Measurements from ENCODE around the gene NFIC. TPM values are rescaled to one million over a fixed set of nuclear protein-coding genes. Genes with fewer than 3 reads are reported as not detected.
A peak's percentile ranks its signal among the peaks of the same experiment; 100 is the strongest.
"Not testable (repeated sequence)": the region's sequence is repeated elsewhere in the genome, so short reads cannot be mapped to it uniquely, and the experiment has no call there.

The NFIC gene
- total and polyA plus RNA-seq, 4 experiments from 2014 or later = 1.9 to 30.9 (median 24.6) TPM

DNA sequence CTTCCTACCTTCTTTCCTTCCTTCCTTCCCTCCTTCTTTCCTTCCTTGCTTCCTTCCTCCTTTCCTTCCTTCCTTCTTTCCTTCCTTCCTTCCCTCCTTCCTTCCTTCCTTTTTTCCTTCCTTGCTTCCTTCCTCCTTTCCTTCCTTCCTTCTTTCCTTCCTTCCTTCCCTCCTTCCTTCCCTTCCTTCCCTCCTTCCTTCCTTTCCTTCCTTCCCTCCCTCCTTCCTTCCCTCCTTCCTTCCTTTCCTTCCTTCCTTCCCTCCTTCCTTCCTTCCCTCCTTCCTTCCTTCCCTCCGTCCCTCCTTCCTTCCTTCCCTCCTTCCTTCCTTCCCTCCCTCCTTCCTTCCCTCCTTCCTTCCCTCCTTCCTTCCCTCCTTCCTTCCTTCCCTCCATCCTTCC is 34.2 kb upstream of the NFIC start:
- peak overlapping the region in 3 of 7 donors; percentile 17 to 59 (median 18) for H3K27ac Mint-ChIP-seq
- H3K4me1 ChIP-seq (ENCODE audit: insufficient read depth, low read length); CTCF ChIA-PET (ENCODE audit: partially characterized antibody); intact Hi-C loops (cut with micrococcal nuclease); H3K36me3 Mint-ChIP-seq; H3K9me3 Mint-ChIP-seq; H3K27me3 ChIP-seq (ENCODE audit: insufficient read depth, low read length); H3K4me1 Mint-ChIP-seq; H3K27ac ChIP-seq (ENCODE audit: low read depth, low read length); H3K4me3 ChIP-seq (ENCODE audit: low read length in 2 of 2); H3K4me3 Mint-ChIP-seq; DNase-seq; POLR2A ChIA-PET (ENCODE audit: partially characterized antibody); H3K27me3 Mint-ChIP-seq; H3K36me3 ChIP-seq (ENCODE audit: insufficient read depth, low read length); H3K9me3 ChIP-seq (ENCODE audit: control insufficient read depth in 1 of 2, low read length in 2 of 2): not testable (repeated sequence)

DNA sequence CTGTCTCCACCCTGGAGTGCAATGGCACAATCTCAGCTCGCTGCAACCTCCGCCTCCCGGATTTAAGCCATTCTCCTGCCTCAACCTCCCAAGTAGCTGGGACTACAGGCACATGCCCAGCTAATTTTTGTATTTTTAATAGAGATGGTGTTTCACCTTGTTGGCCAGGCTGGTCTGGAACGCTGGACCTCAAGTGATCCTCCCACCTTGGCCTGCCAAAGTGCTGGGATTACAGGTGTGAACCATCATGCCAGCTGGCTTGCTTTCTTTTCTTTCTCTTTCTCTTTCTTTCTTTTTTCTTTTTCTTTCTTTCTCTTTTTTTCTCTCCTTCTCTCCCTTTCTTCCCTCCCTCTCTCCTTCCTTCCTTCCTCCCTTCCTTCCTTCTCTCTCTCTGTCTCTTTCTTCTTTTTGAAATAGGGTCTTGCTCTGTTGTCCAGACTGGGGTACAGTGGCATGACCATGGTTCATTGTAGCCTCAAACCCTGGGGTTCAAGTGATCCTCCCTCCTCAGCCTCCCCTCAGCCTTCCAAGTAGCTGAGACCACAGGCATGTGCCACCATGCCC is 33.3 kb upstream of the NFIC start:
- no peaks in the 10 kb centered on the region for H3K36me3 Mint-ChIP-seq
- H3K4me1 ChIP-seq (ENCODE audit: insufficient read depth, low read length) = no peaks in the 10 kb centered on the region
- H3K27me3 Mint-ChIP-seq = no peaks in the 10 kb centered on the region
- no peaks in the 10 kb centered on the region for H3K9me3 Mint-ChIP-seq
- ChIA-PET POLR2A (ENCODE audit: partially characterized antibody) (no interaction called here), CTCF (ENCODE audit: partially characterized antibody) (no interaction called here)
- intact Hi-C loops (cut with micrococcal nuclease) = no loop called here
- DNase-seq = no peak
- no peaks in the 10 kb centered on the region for H3K36me3 ChIP-seq (ENCODE audit: insufficient read depth, low read length)
- H3K4me3 ChIP-seq (ENCODE audit: low read length in 2 of 2) = no peak overlapping the region
- H3K4me1 Mint-ChIP-seq = peaks cover 0 to 5% (median 2%) of the 10 kb centered on the region in 4 donors
- peak overlapping the region in 6 of 7 donors; percentile 31 to 88 (median 61) for H3K27ac Mint-ChIP-seq
- no peaks in the 10 kb centered on the region for H3K27me3 ChIP-seq (ENCODE audit: insufficient read depth, low read length)
- no peak overlapping the region for H3K27ac ChIP-seq (ENCODE audit: low read depth, low read length)
- H3K4me3 Mint-ChIP-seq = no peak overlapping the region
- H3K9me3 ChIP-seq (ENCODE audit: control insufficient read depth in 1 of 2, low read length in 2 of 2) = no peaks in the 10 kb centered on the region

DNA sequence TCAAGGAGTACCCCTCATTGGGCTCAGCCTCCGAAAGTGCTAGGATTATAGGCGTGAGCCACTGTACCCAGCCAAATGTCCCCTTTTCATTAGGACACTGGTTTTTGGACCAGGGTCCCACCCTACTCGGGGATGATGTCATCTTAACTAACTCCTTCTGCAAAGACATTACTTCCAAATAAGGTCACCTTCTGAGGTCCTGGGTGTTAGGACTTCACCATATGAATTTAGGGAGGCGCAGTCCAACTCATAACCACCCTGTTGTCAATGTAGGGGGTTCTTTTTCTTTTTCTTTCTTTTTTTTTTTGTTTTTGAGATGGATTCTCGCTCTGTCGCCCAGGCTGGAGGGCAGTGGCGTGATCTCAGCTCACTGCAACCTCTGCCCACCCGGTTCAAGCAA is 32.7 kb upstream of the NFIC start:
- H3K27ac Mint-ChIP-seq = peak overlapping the region in 1 of 7 donors; percentile 75
- Histone ChIP-seq H3K27ac (ENCODE audit: low read depth, low read length) (no peak overlapping the region), H3K4me3 (ENCODE audit: low read length in 2 of 2) (no peak overlapping the region), H3K9me3 (ENCODE audit: control insufficient read depth in 1 of 2, low read length in 2 of 2) (no peaks in the 10 kb centered on the region), H3K4me1 (ENCODE audit: insufficient read depth, low read length) (peaks cover 5% of the 10 kb centered on the region), H3K27me3 (ENCODE audit: insufficient read depth, low read length) (no peaks in the 10 kb centered on the region), H3K36me3 (ENCODE audit: insufficient read depth, low read length) (no peaks in the 10 kb centered on the region)
- peaks cover 2 to 9% (median 7%) of the 10 kb centered on the region in 4 donors for H3K4me1 Mint-ChIP-seq
- no peaks in the 10 kb centered on the region for H3K27me3 Mint-ChIP-seq
- ChIA-PET CTCF (ENCODE audit: partially characterized antibody) (no interaction called here), POLR2A (ENCODE audit: partially characterized antibody) (no interaction called here)
- no peaks in the 10 kb centered on the region for H3K36me3 Mint-ChIP-seq
- intact Hi-C loops (cut with micrococcal nuclease) = no loop called here
- no peak overlapping the region for H3K4me3 Mint-ChIP-seq
- DNase-seq = no peak
- no peaks in the 10 kb centered on the region for H3K9me3 Mint-ChIP-seq

DNA sequence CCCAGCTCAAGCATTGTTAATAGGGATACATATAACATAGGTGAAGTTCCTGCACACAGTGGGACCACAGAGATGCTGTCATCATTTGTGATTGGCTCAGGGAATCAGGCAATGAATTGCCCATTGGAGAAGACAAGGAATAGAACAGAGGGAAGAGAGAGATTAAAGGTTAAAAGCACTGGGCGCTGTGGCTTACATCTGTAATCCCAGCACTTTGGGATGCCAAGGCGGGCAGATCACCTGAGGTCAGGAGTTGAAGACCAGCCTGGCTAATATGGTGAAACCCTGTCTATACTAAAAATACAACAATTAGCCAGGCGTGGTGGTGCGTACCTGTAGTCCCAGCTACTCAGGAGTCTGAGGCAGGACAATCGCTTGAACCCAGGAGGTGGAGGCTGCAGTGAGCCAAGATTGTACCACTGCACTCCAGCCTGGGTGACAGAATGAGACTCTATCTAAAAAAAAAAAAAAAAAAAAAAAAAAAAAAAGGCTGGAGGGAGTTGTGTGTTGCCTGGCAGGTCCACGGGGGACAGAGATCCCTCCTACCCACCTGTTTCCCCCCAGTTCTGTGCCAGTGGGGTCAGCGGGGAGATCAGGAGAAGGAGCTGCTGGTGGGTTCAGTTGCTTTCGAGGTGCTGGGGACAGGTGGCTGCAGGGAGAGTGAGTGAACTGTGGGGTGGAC is 31.5 kb upstream of the NFIC start:
- H3K36me3 ChIP-seq (ENCODE audit: insufficient read depth, low read length); CTCF ChIA-PET (ENCODE audit: partially characterized antibody); H3K9me3 Mint-ChIP-seq; H3K27me3 ChIP-seq (ENCODE audit: insufficient read depth, low read length); H3K9me3 ChIP-seq (ENCODE audit: control insufficient read depth in 1 of 2, low read length in 2 of 2); POLR2A ChIA-PET (ENCODE audit: partially characterized antibody); H3K27me3 Mint-ChIP-seq; H3K4me3 Mint-ChIP-seq; H3K4me3 ChIP-seq (ENCODE audit: low read length in 2 of 2); DNase-seq; H3K27ac ChIP-seq (ENCODE audit: low read depth, low read length); intact Hi-C loops (cut with micrococcal nuclease); H3K36me3 Mint-ChIP-seq: not testable (repeated sequence)
- peak overlapping the region in 1 of 7 donors; percentile 57 for H3K27ac Mint-ChIP-seq
- H3K4me1 Mint-ChIP-seq = peaks cover 4 to 14% (median 10%) of the 10 kb centered on the region in 4 donors
- peaks cover 10% of the 10 kb centered on the region for H3K4me1 ChIP-seq (ENCODE audit: insufficient read depth, low read length)

DNA sequence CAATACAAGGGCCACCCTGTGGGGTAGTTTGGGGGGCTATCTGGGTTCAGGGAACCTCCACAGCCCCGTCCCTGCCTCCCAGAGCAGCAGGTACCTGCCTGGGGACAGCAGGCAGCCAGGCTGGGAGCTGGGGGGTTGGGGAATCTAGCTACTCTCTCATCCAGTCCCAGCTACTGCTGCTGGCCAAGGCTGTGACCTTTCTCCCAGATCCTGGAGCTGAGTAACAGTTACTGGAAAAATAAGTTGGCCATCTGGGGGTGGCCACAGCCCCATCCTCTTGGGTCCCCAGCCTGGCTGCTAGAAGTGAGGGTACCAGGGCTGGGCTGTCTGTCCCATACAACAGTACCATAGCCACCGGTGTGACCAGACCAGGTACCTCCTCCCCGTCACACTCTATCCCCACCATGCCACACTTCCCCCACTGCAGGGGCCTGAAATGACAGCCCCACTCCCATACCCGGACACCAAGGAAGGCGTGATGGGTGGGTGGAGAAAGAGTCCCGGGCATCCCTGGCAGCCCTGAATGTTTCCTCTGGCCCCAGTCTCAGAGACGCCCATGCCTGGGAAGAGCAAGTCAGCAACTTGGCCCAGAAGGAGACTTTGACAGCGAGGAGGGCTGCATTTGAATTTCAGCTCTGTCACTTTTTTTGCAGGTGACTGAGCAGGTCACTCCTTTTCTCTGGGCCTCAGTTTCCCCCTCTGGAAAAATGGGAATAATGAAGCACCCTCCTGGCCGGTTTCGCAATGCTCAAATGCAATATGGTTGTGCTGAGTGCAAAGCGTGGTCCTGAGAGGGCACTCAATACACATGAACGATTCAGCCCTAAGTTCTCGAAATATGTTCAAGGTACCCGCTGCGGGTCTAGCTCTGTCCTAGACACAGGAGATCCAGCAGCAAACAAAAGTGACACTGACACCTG is 30.7 kb upstream of the NFIC start:
- Histone ChIP-seq H3K9me3 (ENCODE audit: control insufficient read depth in 1 of 2, low read length in 2 of 2) (no peaks in the 10 kb centered on the region), H3K4me3 (ENCODE audit: low read length in 2 of 2) (no peak overlapping the region), H3K36me3 (ENCODE audit: insufficient read depth, low read length) (no peaks in the 10 kb centered on the region), H3K4me1 (ENCODE audit: insufficient read depth, low read length) (peaks cover 10% of the 10 kb centered on the region), H3K27ac (ENCODE audit: low read depth, low read length) (no peak overlapping the region), H3K27me3 (ENCODE audit: insufficient read depth, low read length) (no peaks in the 10 kb centered on the region)
- H3K27ac Mint-ChIP-seq = peak overlapping the region in 3 of 7 donors; percentile 68 to 86 (median 71)
- H3K4me1 Mint-ChIP-seq = peaks cover 4 to 21% (median 10%) of the 10 kb centered on the region in 4 donors
- no peaks in the 10 kb centered on the region for H3K36me3 Mint-ChIP-seq
- ChIA-PET POLR2A (ENCODE audit: partially characterized antibody) (no interaction called here), CTCF (ENCODE audit: partially characterized antibody) (interaction anchor here (3.2 kb wide), 1 partner anchor 93 kb away, joined by 21 read pairs; no protein-coding TSS in a partner anchor)
- no peaks in the 10 kb centered on the region for H3K9me3 Mint-ChIP-seq
- intact Hi-C loops (cut with micrococcal nuclease) = no loop called here
- H3K27me3 Mint-ChIP-seq = no peaks in the 10 kb centered on the region
- H3K4me3 Mint-ChIP-seq = no peak overlapping the region
- DNase-seq = no peak

DNA sequence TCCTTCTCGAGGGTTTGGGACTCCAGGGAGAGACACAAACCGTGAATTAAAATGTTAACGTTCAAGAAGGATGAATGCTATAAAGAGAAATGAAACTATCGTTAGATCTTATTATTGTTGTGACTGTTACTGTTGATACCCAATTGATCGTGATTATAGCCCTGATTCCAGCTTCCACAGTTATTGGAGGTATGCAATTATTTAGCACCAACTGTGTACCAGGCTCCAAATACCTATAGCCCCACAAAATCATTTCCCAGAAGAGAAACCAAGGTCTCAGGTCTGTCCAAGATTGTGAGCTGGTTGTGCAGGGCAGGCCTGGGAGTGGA is 30.1 kb upstream of the NFIC start:
- H3K9me3 ChIP-seq (ENCODE audit: control insufficient read depth in 1 of 2, low read length in 2 of 2) = no peaks in the 10 kb centered on the region
- DNase-seq = no peak
- peaks cover 10% of the 10 kb centered on the region for H3K4me1 ChIP-seq (ENCODE audit: insufficient read depth, low read length)
- no peak overlapping the region for H3K4me3 ChIP-seq (ENCODE audit: low read length in 2 of 2)
- POLR2A ChIA-PET (ENCODE audit: partially characterized antibody) = no interaction called here
- H3K9me3 Mint-ChIP-seq = no peaks in the 10 kb centered on the region
- peaks cover 4 to 21% (median 10%) of the 10 kb centered on the region in 4 donors for H3K4me1 Mint-ChIP-seq
- peak overlapping the region in 4 of 7 donors; percentile 42 to 86 (median 70) for H3K27ac Mint-ChIP-seq
- H3K36me3 ChIP-seq (ENCODE audit: insufficient read depth, low read length) = no peaks in the 10 kb centered on the region
- H3K4me3 Mint-ChIP-seq = no peak overlapping the region
- no peak overlapping the region for H3K27ac ChIP-seq (ENCODE audit: low read depth, low read length)
- no peaks in the 10 kb centered on the region for H3K27me3 ChIP-seq (ENCODE audit: insufficient read depth, low read length)
- CTCF ChIA-PET (ENCODE audit: partially characterized antibody) = interaction anchor here (3.2 kb wide), 1 partner anchor 93 kb away, joined by 21 read pairs; no protein-coding TSS in a partner anchor
- H3K36me3 Mint-ChIP-seq = no peaks in the 10 kb centered on the region
- no peaks in the 10 kb centered on the region for H3K27me3 Mint-ChIP-seq
- intact Hi-C loops (cut with micrococcal nuclease) = no loop called here
